HepG2 (cell line): ENCODE data around the gene SORD. TPM values are rescaled to one million over a fixed set of nuclear protein-coding genes. Genes with fewer than 3 reads are reported as not detected.
"Not testable (repeated sequence)": the region's sequence is repeated elsewhere in the genome, so short reads cannot be mapped to it uniquely, and the experiment has no call there.

Experiments used
- ATAC-seq: fragments of 200-7000 bp; cut with Tn5 transposase; 3 replicates; pipeline ENCODE4 v1.9.1; 2020; ENCODE audit warnings: mild to moderate bottlenecking, moderate library complexity
- BruUV-seq: library from RNA; stranded (reverse); fragments of 400-500 nt; replicated peaks from 2 replicates; lab custom pipeline; 2021; lab: Mats Ljungman, UMichigan
- CTCF ChIA-PET: fragments of 300-600 bp; formaldehyde crosslinking; extraction: SDS; loops from one replicate; lab custom pipeline; 2021; ENCODE audit warnings: low total read pairs, inconsistent platforms, low intra/inter-chr PET ratio; lab: Yijun Ruan, JAX
- POLR2A ChIA-PET: fragments of 350-600 bp; sonication (Branson Sonifier 250); formaldehyde crosslinking; loops from one replicate; lab custom pipeline; 2020; ENCODE audit warnings: antibody characterized with exemption, inconsistent platforms; lab: Yijun Ruan, JAX
- DNase-seq: peaks from one replicate; pipeline ENCODE4 v3.0.0-alpha.2; 2015; ENCODE audit warnings: low spot score
- FAIRE-seq: peaks from 3 replicates; lab custom pipeline; 2011; peaks lifted over from hg19 to GRCh38; lab: Jason Lieb, UNC
- H2AFZ ChIP-seq: one replicate; pipeline ENCODE4 v1.6.1; 2011; ENCODE audit warnings: low read length, inconsistent platforms
- H3K27ac ChIP-seq: fragments of 300-600 bp; 3 replicates; pipeline ENCODE4 v1.8.0; 2011; ENCODE audit warnings: mixed run types, mild to moderate bottlenecking, mixed read lengths, low read length, inconsistent platforms; ENCODE audit not compliant: insufficient read depth; ENCODE audit errors: extremely low read length
- H3K27me3 ChIP-seq, 2 experiments: fragments of 200-600 bp in 1 of 2; 2 replicates in 1 of 2; 3 replicates in 1 of 2; pipeline versions ENCODE4 v1.6.0 to v1.8.0; 2011; ENCODE audit warnings: low read length in 2 of 2, mild to moderate bottlenecking in 2 of 2, moderate library complexity in 2 of 2, inconsistent platforms in 1 of 2; ENCODE audit not compliant: insufficient read depth in 2 of 2, control insufficient read depth in 1 of 2
- H3K36me3 ChIP-seq, 2 experiments: fragments of 200-600 bp in 1 of 2; replicated peaks in 1 of 2; 2 replicates in 1 of 2; 3 replicates in 1 of 2; pipeline versions ENCODE4 v1.5.1 to v1.8.0; 2011; ENCODE audit warnings: low read length in 2 of 2, inconsistent platforms in 1 of 2; ENCODE audit not compliant: insufficient read depth in 2 of 2, control insufficient read depth in 1 of 2
- H3K4me1 ChIP-seq: 2 replicates; pipeline ENCODE4 v1.5.1; 2012; ENCODE audit warnings: low read length, inconsistent platforms; ENCODE audit not compliant: insufficient read depth
- H3K4me2 ChIP-seq: 2 replicates; pipeline ENCODE4 v1.6.0; 2011; ENCODE audit warnings: low read depth, low read length, inconsistent platforms
- H3K4me3 ChIP-seq, 3 experiments: fragments of 200-600 bp in 1 of 3; sonication (generic), shearing (Covaris generic) in 1 of 3; replicated peaks in 1 of 3; 2 replicates each; pipeline ENCODE4 v1.5.1; 2011 to 2016; ENCODE audit warnings: low read length in 3 of 3, inconsistent platforms in 2 of 3, low read depth in 2 of 3, mild to moderate bottlenecking in 2 of 3, control low read depth in 1 of 3, mixed read lengths in 1 of 3; ENCODE audit not compliant: insufficient read depth in 1 of 3
- H3K79me2 ChIP-seq: one replicate; pipeline ENCODE4 v1.6.1; 2011; ENCODE audit warnings: low read length, inconsistent platforms; ENCODE audit not compliant: insufficient read depth
- H3K9ac ChIP-seq: 2 replicates; pipeline ENCODE4 v1.6.0; 2011; ENCODE audit warnings: mild to moderate bottlenecking, low read depth, low read length, inconsistent platforms; ENCODE audit not compliant: insufficient read depth
- H3K9me3 ChIP-seq: 2 replicates; pipeline ENCODE4 v1.5.1; 2012; ENCODE audit warnings: mild to moderate bottlenecking, low read length
- H4K20me1 ChIP-seq: 2 replicates; pipeline ENCODE4 v1.6.0; 2011; ENCODE audit warnings: inconsistent platforms, mild to moderate bottlenecking, low read length, moderate library complexity; ENCODE audit not compliant: insufficient read depth
- BCL3 ChIP-seq: sonication (generic); formaldehyde crosslinking; IDR thresholded peaks from 2 replicates; pipeline ENCODE4 v1.5.1; 2020; ENCODE audit warnings: mild to moderate bottlenecking, missing genetic modification reagents, moderate library complexity
- FOXA1 ChIP-seq, 2 experiments: fragments of 450-650 bp in 1 of 2; sonication (generic) in 1 of 2; formaldehyde crosslinking in 1 of 2; IDR thresholded peaks; 2 replicates each; pipeline versions ENCODE4 v1.4.0 to v1.6.1; 2016 to 2020; ENCODE audit warnings: missing genetic modification reagents in 1 of 2
- FOXO1 ChIP-seq: sonication (generic); formaldehyde crosslinking; IDR thresholded peaks from 2 replicates; pipeline ENCODE4 v1.4.0; 2020; ENCODE audit warnings: missing genetic modification reagents
- FOXP1 ChIP-seq, 2 experiments: fragments of 450-650 bp in 1 of 2; IDR thresholded peaks; 2 replicates each; pipeline ENCODE4 v1.6.1; 2017 to 2018; ENCODE audit warnings: antibody characterized with exemption in 1 of 2
- FOXP4 ChIP-seq: sonication (generic); formaldehyde crosslinking; IDR thresholded peaks from 2 replicates; pipeline ENCODE4 v1.4.0; 2020; ENCODE audit warnings: missing genetic modification reagents
- GFI1 ChIP-seq: sonication (generic); formaldehyde crosslinking; IDR thresholded peaks from 2 replicates; pipeline ENCODE4 v1.5.0; 2020; ENCODE audit warnings: missing genetic modification reagents, mild to moderate bottlenecking, borderline replicate concordance
- HDAC2 ChIP-seq: sonication (generic); formaldehyde crosslinking; IDR thresholded peaks from 2 replicates; pipeline ENCODE4 v1.4.0; 2020; ENCODE audit warnings: missing genetic modification reagents
- HNF4A ChIP-seq: sonication (generic); formaldehyde crosslinking; IDR thresholded peaks from 2 replicates; pipeline ENCODE4 v1.4.0; 2020; ENCODE audit warnings: missing genetic modification reagents
- IKZF5 ChIP-seq: IDR thresholded peaks from 2 replicates; pipeline ENCODE4 v1.6.1; 2018; ENCODE audit warnings: missing genetic modification reagents, mild to moderate bottlenecking, missing compliant biosample characterization
- KLF16 ChIP-seq, 2 experiments: sonication (generic) in 1 of 2; formaldehyde crosslinking in 1 of 2; IDR thresholded peaks; 2 replicates each; pipeline versions ENCODE4 v1.6.1 to v1.8.0; 2016 to 2023; ENCODE audit warnings: missing genetic modification reagents in 2 of 2, missing compliant biosample characterization in 1 of 2
- POGZ ChIP-seq: sonication (generic); formaldehyde crosslinking; IDR thresholded peaks from 2 replicates; pipeline ENCODE4 v1.4.0; 2020; ENCODE audit warnings: mild to moderate bottlenecking, missing genetic modification reagents
- RBFOX2 ChIP-seq: fragments of 200-400 bp; formaldehyde crosslinking; IDR thresholded peaks from 2 replicates; pipeline ENCODE4 v1.6.1; 2017; ENCODE audit warnings: low read depth, mild to moderate bottlenecking, low read length
- SOX5 ChIP-seq: IDR thresholded peaks from 2 replicates; pipeline ENCODE4 v1.6.1; 2016; ENCODE audit warnings: borderline replicate concordance
- TEAD3 ChIP-seq: optimal IDR thresholded peaks from 2 replicates; pipeline ENCODE3; 2016; ENCODE audit warnings: borderline replicate concordance
- TRIM24 ChIP-seq: sonication (generic); formaldehyde crosslinking; IDR thresholded peaks from 2 replicates; pipeline ENCODE4 v1.8.0; 2022; ENCODE audit warnings: mild to moderate bottlenecking, missing genetic modification reagents
- ZBTB37 ChIP-seq: sonication (generic); formaldehyde crosslinking; IDR thresholded peaks from 2 replicates; pipeline ENCODE4 v1.4.0; 2020; ENCODE audit warnings: mild to moderate bottlenecking, missing genetic modification reagents
- ZMYM4 ChIP-seq: sonication (generic); formaldehyde crosslinking; IDR thresholded peaks from 2 replicates; pipeline ENCODE4 v1.8.1; 2023; ENCODE audit warnings: mild to moderate bottlenecking, missing genetic modification reagents
- ZNF205 ChIP-seq: IDR thresholded peaks from 2 replicates; pipeline ENCODE4 v1.6.1; 2018; ENCODE audit warnings: missing biosample characterization, missing genetic modification reagents
- WGBS: methylation state at CpG from one replicate; pipeline ENCODE4 v1.1.6; 2017; ENCODE audit warnings: low lambda C conversion rate; 5-methylcytosine and 5-hydroxymethylcytosine counted together
- in situ Hi-C: cut with HindIII; loops from 2 replicates; pipeline ENCODE4 v1.10.0; 2017; ENCODE audit warnings: low pct_unique_long_range_greater_than_20kb; ENCODE audit not compliant: extremely low pct_ligation_motif_present
- intact Hi-C: fragments of 100-400 bp; cut with micrococcal nuclease; formaldehyde crosslinking; loops from one replicate; pipeline ENCODE4 v1.10.0; 2022; ENCODE audit not compliant: unreplicated experiment
- polyA plus RNA-seq, 8 experiments: library from polyadenylated mRNA; depleted of rRNA in 3 of 8; stranded (reverse) in 7 of 8; unstranded in 1 of 8; fragments of >200 nt; fragmentation: Illumina TruSeq in 4 of 8; extraction: Trizol in 4 of 8; gene quantifications; 2 replicates each; pipeline versions ENCODE4 v1.2.1 to v1.2.3, GENCODE V29; 2011 to 2016; ENCODE audit warnings: low read depth in 4 of 8, missing spikeins in 1 of 8, mixed read lengths in 1 of 8; ENCODE audit not compliant: insufficient read depth in 1 of 8
- total RNA-seq, 5 experiments: library from RNA; depleted of rRNA; stranded (reverse); fragments of >200 nt; fragmentation: Illumina TruSeq; extraction: Trizol; gene quantifications; 2 replicates each; pipeline ENCODE4 v1.2.3, GENCODE V29; 2016; ENCODE audit warnings: low read depth in 1 of 5

Gene SORD
- total and polyA plus RNA-seq, 2 of the 13 experiments (the other 11 are each of a cell fraction or from before 2014, with no cell fraction given), result 59.1 to 95.3 TPM

GRCh38 chr15:44979617-44980339 lies 43.2 kb upstream of the SORD start (continued):
- TF ChIP-seq HNF4A (CRISPR knock-in tag) (peak; percentile 91), KLF16 (CRISPR knock-in tag; IDR thresholded peaks at IDR 0.05) (peak in 1 of 2 experiments; percentile 37; a peak in 1 of 4 replicates), FOXO1 (CRISPR knock-in tag) (peak; percentile 90), FOXP1 (CRISPR knock-in tag; IDR thresholded peaks at IDR 0.05) (peak; percentile 87), SOX5 (CRISPR knock-in tag) (peak; percentile 70; the same call in 1 of the 2 replicates), IKZF5 (CRISPR knock-in tag) (peak; percentile 76; the same call in 1 of the 2 replicates), ZMYM4 (CRISPR knock-in tag) (peak; percentile 62), TEAD3 (CRISPR knock-in tag) (peak; percentile 21), BCL3 (CRISPR knock-in tag) (0 out of 2 replicates have a peak, but pooled peaks have one; percentile 45), TRIM24 (0 out of 2 replicates have a peak, but pooled peaks have one; percentile 35), ZBTB37 (CRISPR knock-in tag) (0 out of 2 replicates have a peak, but pooled peaks have one; percentile 36), FOXA1 (CRISPR knock-in tag; IDR thresholded peaks at IDR 0.05) (peak; percentile 83), GFI1 (peak; percentile 98), RBFOX2 (0 out of 2 replicates have a peak, but pooled peaks have one; percentile 40), HDAC2 (CRISPR knock-in tag) (peak; percentile 89), POGZ (CRISPR knock-in tag) (peak; percentile 44), FOXP4 (CRISPR knock-in tag) (peak; percentile 93), ZNF205 (CRISPR knock-in tag) (0 out of 2 replicates have a peak, but pooled peaks have one; percentile 19)
- TF ChIP-seq FOXP1, FOXA1 (IDR thresholded peaks at IDR 0.05): not testable (repeated sequence)
- TF ChIP-seq, all 625 proteins: peak for 115; not testable (repeated sequence) for 510

- intact Hi-C loops, result loop anchor here (5.0 kb wide), 1 partner anchor 38 kb away; the partner anchor contains the start of gene SORD
- H2AFZ ChIP-seq, FAIRE-seq, in situ Hi-C loops, H3K9me3 ChIP-seq, ATAC-seq, H3K79me2 ChIP-seq, H3K36me3 ChIP-seq, H3K27ac ChIP-seq, H3K27me3 ChIP-seq, CTCF ChIA-PET, H4K20me1 ChIP-seq, H3K4me3 ChIP-seq, H3K4me2 ChIP-seq, BruUV-seq, DNase-seq, POLR2A ChIA-PET, H3K9ac ChIP-seq: not testable (repeated sequence)
- 100% methylated on average over 1 of the region's 1 CpG for WGBS
- H3K4me1 ChIP-seq, result peaks cover 29% of the 10 kb centered on the region
Measured at GRCh38 chr15:44984144-44984543, 38.9 kb upstream of the SORD start.
